Parathyroid adenoma (tissue), 2 donors: ENCODE data around the gene ESYT2.

Experiments used
- H2AFZ ChIP-seq: fragments of 300-600 bp; sonication (generic); one replicate; pipeline ENCODE4 v1.7.0; 2017; ENCODE audit warnings: antibody characterized with exemption, mild to moderate bottlenecking
- H3K27ac ChIP-seq: fragments of 300-600 bp; sonication (generic); one replicate; pipeline ENCODE4 v1.7.0; 2017
- H3K27me3 ChIP-seq: fragments of 300-600 bp; sonication (generic); one replicate; pipeline ENCODE4 v1.7.0; 2017; ENCODE audit warnings: low read length; ENCODE audit not compliant: control insufficient read depth, insufficient read depth
- H3K36me3 ChIP-seq: fragments of 300-600 bp; sonication (generic); one replicate; pipeline ENCODE4 v1.7.0; 2017; ENCODE audit warnings: low read length; ENCODE audit not compliant: control insufficient read depth, insufficient read depth
- H3K4me1 ChIP-seq: fragments of 300-600 bp; sonication (generic); one replicate; pipeline ENCODE4 v1.7.0; 2017; ENCODE audit warnings: control low read depth
- H3K4me2 ChIP-seq: fragments of 300-600 bp; sonication (generic); one replicate; pipeline ENCODE4 v1.7.0; 2017; ENCODE audit warnings: low read length
- H3K4me3 ChIP-seq: fragments of 300-600 bp; sonication (generic); one replicate; pipeline ENCODE4 v1.7.0; 2017; ENCODE audit warnings: low read depth, low read length
- H3K79me2 ChIP-seq: fragments of 300-600 bp; sonication (generic); one replicate; pipeline ENCODE4 v1.7.0; 2017; ENCODE audit warnings: control low read depth
- H3K9ac ChIP-seq: fragments of 300-600 bp; sonication (generic); one replicate; pipeline ENCODE4 v1.7.0; 2017; ENCODE audit warnings: mild to moderate bottlenecking
- H3K9me3 ChIP-seq: fragments of 300-600 bp; sonication (generic); one replicate; pipeline ENCODE4 v1.7.0; 2017; ENCODE audit warnings: low read length; ENCODE audit not compliant: control insufficient read depth
- CTCF ChIP-seq: fragments of 300-600 bp; sonication (generic); IDR thresholded peaks from one replicate; pipeline ENCODE4 v1.7.0; 2017; ENCODE audit warnings: antibody characterized with exemption, mild to moderate bottlenecking
- donor health status: primary hyperparathyroidism.

The ESYT2 gene

GRCh38 chr7:158779061-158780000 is 50.0 kb downstream of the ESYT2 start:
- TF ChIP-seq CTCF = no peak

GRCh38 chr7:158778471-158778870 is 50.8 kb downstream of the ESYT2 start:
- Histone ChIP-seq H3K79me2 (no peaks in the 10 kb centered on the region), H3K27me3 (no peaks in the 10 kb centered on the region), H3K9me3 (no peaks in the 10 kb centered on the region), H3K36me3 (no peaks in the 10 kb centered on the region), H3K4me3 (no peak overlapping the region), H3K4me1 (peaks cover 5% of the 10 kb centered on the region), H3K4me2 (no peak overlapping the region), H3K9ac (no peak overlapping the region), H2AFZ (no peak overlapping the region), H3K27ac (no peak overlapping the region)
- no peak for TF ChIP-seq CTCF

More at GRCh38 chr7:158779061-158780000, 50.0 kb downstream of the ESYT2 start:
- H2AFZ ChIP-seq = no peak overlapping the region
- no peaks in the 10 kb centered on the region for H3K79me2 ChIP-seq
- no peaks in the 10 kb centered on the region for H3K36me3 ChIP-seq
- no peak overlapping the region for H3K27ac ChIP-seq
- H3K4me2 ChIP-seq = no peak overlapping the region
- H3K4me3 ChIP-seq = no peak overlapping the region
- no peaks in the 10 kb centered on the region for H3K9me3 ChIP-seq
- H3K9ac ChIP-seq = no peak overlapping the region
- H3K4me1 ChIP-seq = peaks cover 5% of the 10 kb centered on the region
- no peaks in the 10 kb centered on the region for H3K27me3 ChIP-seq

- Histone ChIP-seq H3K36me3 (no peaks in the 10 kb centered on the region), H2AFZ (no peak overlapping the region), H3K9ac (no peak overlapping the region), H3K27ac (no peak overlapping the region), H3K9me3 (no peaks in the 10 kb centered on the region), H3K4me1 (peaks cover 5% of the 10 kb centered on the region), H3K4me2 (no peak overlapping the region), H3K4me3 (no peak overlapping the region), H3K79me2 (no peaks in the 10 kb centered on the region), H3K27me3 (no peaks in the 10 kb centered on the region)
- no peak for TF ChIP-seq CTCF
These were observed 51.5 kb downstream of the ESYT2 start for GRCh38 chr7:158777793-158778192.

GRCh38 chr7:158776474-158776873 is 52.8 kb downstream of the ESYT2 start:
- Histone ChIP-seq H3K9me3 (no peaks in the 10 kb centered on the region), H3K4me2 (no peak overlapping the region), H3K36me3 (no peaks in the 10 kb centered on the region), H3K9ac (no peak overlapping the region), H3K27ac (no peak overlapping the region), H3K79me2 (no peaks in the 10 kb centered on the region), H3K27me3 (no peaks in the 10 kb centered on the region), H3K4me3 (no peak overlapping the region), H2AFZ (no peak overlapping the region), H3K4me1 (peaks cover 5% of the 10 kb centered on the region)
- no peak for TF ChIP-seq CTCF

GRCh38 chr7:158774952-158775351 is 54.4 kb downstream of the ESYT2 start:
- no peak for TF ChIP-seq CTCF
- H3K9ac ChIP-seq = no peak overlapping the region
- no peak overlapping the region for H3K4me3 ChIP-seq
- no peak overlapping the region for H2AFZ ChIP-seq
- H3K27ac ChIP-seq = no peak overlapping the region
- H3K4me2 ChIP-seq = no peak overlapping the region
- no peaks in the 10 kb centered on the region for H3K9me3 ChIP-seq
- no peaks in the 10 kb centered on the region for H3K79me2 ChIP-seq
- peaks cover 5% of the 10 kb centered on the region for H3K4me1 ChIP-seq
- H3K27me3 ChIP-seq = no peaks in the 10 kb centered on the region
- no peaks in the 10 kb centered on the region for H3K36me3 ChIP-seq
